ENCODE results near the gene TIAM1.

DNA sequence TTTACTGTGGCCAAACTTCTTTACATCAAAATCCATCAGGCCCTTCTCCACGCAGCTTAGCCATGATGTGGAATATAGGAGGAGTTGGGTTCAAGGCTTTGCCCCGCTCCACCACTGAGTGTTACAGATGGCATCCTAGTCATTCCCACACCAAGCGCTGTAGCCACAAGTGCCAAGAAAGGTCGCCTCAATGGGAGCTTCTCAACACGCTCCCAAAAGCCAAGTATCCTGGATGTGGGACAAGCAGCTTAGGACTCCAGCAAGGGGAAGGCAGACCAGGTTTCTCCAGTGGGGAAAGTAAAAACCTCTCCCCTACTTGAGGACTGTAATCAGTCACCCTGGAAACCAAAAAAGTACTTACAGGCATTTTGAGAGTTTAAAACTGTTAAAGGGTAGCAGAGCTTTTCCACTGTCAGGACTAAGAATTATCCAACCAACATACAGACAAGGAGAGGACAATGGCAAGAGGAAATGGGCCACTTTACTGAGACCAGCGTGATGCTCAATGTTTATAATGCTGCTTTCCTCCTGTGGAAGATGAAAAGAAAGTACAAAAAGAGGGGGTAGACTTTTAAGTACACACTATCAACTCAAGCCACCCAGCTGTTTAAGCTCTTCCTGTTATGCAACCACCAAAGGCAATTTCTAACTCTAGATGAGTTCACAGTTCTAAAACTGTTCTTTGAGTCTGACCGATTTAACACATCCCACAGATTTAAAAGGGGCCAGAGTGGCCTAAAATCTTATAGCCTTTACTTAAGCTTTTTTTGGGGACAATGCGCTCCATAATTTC lies 185.1 kb downstream of the TIAM1 start:
- TF ChIP-seq, protein P1, sequence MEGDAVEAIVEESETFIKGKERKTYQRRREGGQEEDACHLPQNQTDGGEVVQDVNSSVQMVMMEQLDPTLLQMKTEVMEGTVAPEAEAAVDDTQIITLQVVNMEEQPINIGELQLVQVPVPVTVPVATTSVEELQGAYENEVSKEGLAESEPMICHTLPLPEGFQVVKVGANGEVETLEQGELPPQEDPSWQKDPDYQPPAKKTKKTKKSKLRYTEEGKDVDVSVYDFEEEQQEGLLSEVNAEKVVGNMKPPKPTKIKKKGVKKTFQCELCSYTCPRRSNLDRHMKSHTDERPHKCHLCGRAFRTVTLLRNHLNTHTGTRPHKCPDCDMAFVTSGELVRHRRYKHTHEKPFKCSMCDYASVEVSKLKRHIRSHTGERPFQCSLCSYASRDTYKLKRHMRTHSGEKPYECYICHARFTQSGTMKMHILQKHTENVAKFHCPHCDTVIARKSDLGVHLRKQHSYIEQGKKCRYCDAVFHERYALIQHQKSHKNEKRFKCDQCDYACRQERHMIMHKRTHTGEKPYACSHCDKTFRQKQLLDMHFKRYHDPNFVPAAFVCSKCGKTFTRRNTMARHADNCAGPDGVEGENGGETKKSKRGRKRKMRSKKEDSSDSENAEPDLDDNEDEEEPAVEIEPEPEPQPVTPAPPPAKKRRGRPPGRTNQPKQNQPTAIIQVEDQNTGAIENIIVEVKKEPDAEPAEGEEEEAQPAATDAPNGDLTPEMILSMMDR (IDR thresholded peaks at IDR 0.05): no peak
- TF ChIP-seq POLR2AphosphoS5 (IDR thresholded peaks at IDR 0.05; ENCODE audit: low read depth, low read length) (no peak), SIN3A (IDR thresholded peaks at IDR 0.05; ENCODE audit: borderline replicate concordance, insufficient read depth, low read depth, low read length) (no peak)
- TF ChIP-seq, protein P2, sequence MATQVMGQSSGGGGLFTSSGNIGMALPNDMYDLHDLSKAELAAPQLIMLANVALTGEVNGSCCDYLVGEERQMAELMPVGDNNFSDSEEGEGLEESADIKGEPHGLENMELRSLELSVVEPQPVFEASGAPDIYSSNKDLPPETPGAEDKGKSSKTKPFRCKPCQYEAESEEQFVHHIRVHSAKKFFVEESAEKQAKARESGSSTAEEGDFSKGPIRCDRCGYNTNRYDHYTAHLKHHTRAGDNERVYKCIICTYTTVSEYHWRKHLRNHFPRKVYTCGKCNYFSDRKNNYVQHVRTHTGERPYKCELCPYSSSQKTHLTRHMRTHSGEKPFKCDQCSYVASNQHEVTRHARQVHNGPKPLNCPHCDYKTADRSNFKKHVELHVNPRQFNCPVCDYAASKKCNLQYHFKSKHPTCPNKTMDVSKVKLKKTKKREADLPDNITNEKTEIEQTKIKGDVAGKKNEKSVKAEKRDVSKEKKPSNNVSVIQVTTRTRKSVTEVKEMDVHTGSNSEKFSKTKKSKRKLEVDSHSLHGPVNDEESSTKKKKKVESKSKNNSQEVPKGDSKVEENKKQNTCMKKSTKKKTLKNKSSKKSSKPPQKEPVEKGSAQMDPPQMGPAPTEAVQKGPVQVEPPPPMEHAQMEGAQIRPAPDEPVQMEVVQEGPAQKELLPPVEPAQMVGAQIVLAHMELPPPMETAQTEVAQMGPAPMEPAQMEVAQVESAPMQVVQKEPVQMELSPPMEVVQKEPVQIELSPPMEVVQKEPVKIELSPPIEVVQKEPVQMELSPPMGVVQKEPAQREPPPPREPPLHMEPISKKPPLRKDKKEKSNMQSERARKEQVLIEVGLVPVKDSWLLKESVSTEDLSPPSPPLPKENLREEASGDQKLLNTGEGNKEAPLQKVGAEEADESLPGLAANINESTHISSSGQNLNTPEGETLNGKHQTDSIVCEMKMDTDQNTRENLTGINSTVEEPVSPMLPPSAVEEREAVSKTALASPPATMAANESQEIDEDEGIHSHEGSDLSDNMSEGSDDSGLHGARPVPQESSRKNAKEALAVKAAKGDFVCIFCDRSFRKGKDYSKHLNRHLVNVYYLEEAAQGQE (IDR thresholded peaks at IDR 0.05; ENCODE audit: insufficient read depth in 1 of 2, low read depth in 2 of 2, low read length in 1 of 2): no peak
